Ishikawa (cell line): ENCODE results near the gene ERMN.

Experiments used
- CEBPB ChIP-seq: IDR thresholded peaks from 2 replicates; pipeline ENCODE4 v1.6.1; 2012
- CREB1 ChIP-seq: IDR thresholded peaks from 2 replicates; pipeline ENCODE4 v1.6.1; 2012; ENCODE audit warnings: low read depth
- EGR1 ChIP-seq: IDR thresholded peaks from 2 replicates; pipeline ENCODE4 v1.6.1; 2012
- EP300 ChIP-seq: IDR thresholded peaks from 2 replicates; pipeline ENCODE4 v1.6.1; 2012; ENCODE audit warnings: borderline replicate concordance
- FOXM1 ChIP-seq: IDR thresholded peaks from 2 replicates; pipeline ENCODE4 v1.6.1; 2012; ENCODE audit warnings: low read depth, borderline replicate concordance
- MAX ChIP-seq: IDR thresholded peaks from 2 replicates; pipeline ENCODE4 v1.6.1; 2012
- NFIC ChIP-seq: IDR thresholded peaks from 2 replicates; pipeline ENCODE4 v1.6.1; 2012
- RAD21 ChIP-seq: IDR thresholded peaks from 2 replicates; pipeline ENCODE4 v1.6.1; 2012; ENCODE audit warnings: low read depth
- TAF1 ChIP-seq: IDR thresholded peaks from 2 replicates; pipeline ENCODE4 v1.6.1; 2012; ENCODE audit warnings: low read depth, mild to moderate bottlenecking
- TCF12 ChIP-seq: IDR thresholded peaks from 2 replicates; pipeline ENCODE4 v1.6.1; 2012; ENCODE audit warnings: low read depth
- TEAD4 ChIP-seq: IDR thresholded peaks from 2 replicates; pipeline ENCODE4 v1.6.1; 2012
- YY1 ChIP-seq: IDR thresholded peaks from 2 replicates; pipeline ENCODE4 v1.6.1; 2012; ENCODE audit warnings: low read depth
- ZBTB7A ChIP-seq: IDR thresholded peaks from 2 replicates; pipeline ENCODE4 v1.6.1; 2012; ENCODE audit warnings: low read depth
- TF ChIP-seq, protein P1 (sequence below): IDR thresholded peaks from 2 replicates; pipeline ENCODE4 v1.6.1; 2012; ENCODE audit warnings: low read depth, mild to moderate bottlenecking
- TF ChIP-seq, protein P2 (sequence below): IDR thresholded peaks from 2 replicates; pipeline ENCODE4 v1.6.1; 2012

The ERMN gene

GRCh38 chr2:157362627-157363026, 37.0 kb upstream of the ERMN start:
- TF ChIP-seq EP300 (no peak), YY1 (no peak), EGR1 (no peak), TAF1 (no peak), TEAD4 (no peak), NFIC (no peak), FOXM1 (no peak), CEBPB (no peak)

GRCh38 chr2:157361526-157361925, 35.9 kb upstream of the ERMN start:
- TF ChIP-seq, protein P1, sequence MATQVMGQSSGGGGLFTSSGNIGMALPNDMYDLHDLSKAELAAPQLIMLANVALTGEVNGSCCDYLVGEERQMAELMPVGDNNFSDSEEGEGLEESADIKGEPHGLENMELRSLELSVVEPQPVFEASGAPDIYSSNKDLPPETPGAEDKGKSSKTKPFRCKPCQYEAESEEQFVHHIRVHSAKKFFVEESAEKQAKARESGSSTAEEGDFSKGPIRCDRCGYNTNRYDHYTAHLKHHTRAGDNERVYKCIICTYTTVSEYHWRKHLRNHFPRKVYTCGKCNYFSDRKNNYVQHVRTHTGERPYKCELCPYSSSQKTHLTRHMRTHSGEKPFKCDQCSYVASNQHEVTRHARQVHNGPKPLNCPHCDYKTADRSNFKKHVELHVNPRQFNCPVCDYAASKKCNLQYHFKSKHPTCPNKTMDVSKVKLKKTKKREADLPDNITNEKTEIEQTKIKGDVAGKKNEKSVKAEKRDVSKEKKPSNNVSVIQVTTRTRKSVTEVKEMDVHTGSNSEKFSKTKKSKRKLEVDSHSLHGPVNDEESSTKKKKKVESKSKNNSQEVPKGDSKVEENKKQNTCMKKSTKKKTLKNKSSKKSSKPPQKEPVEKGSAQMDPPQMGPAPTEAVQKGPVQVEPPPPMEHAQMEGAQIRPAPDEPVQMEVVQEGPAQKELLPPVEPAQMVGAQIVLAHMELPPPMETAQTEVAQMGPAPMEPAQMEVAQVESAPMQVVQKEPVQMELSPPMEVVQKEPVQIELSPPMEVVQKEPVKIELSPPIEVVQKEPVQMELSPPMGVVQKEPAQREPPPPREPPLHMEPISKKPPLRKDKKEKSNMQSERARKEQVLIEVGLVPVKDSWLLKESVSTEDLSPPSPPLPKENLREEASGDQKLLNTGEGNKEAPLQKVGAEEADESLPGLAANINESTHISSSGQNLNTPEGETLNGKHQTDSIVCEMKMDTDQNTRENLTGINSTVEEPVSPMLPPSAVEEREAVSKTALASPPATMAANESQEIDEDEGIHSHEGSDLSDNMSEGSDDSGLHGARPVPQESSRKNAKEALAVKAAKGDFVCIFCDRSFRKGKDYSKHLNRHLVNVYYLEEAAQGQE, result no peak
- TF ChIP-seq TAF1 (no peak), FOXM1 (no peak), ZBTB7A (no peak), TCF12 (no peak), MAX (no peak), RAD21 (no peak), EP300 (no peak), EGR1 (no peak), NFIC (no peak), CREB1 (no peak)

- TF ChIP-seq YY1 (no peak), TCF12 (no peak), MAX (no peak), CREB1 (no peak)
- TF ChIP-seq, protein P2, sequence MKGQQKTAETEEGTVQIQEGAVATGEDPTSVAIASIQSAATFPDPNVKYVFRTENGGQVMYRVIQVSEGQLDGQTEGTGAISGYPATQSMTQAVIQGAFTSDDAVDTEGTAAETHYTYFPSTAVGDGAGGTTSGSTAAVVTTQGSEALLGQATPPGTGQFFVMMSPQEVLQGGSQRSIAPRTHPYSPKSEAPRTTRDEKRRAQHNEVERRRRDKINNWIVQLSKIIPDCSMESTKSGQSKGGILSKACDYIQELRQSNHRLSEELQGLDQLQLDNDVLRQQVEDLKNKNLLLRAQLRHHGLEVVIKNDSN, result no peak
Observed at GRCh38 chr2:157359628-157360027, 34.0 kb upstream of the ERMN start.

DNA sequence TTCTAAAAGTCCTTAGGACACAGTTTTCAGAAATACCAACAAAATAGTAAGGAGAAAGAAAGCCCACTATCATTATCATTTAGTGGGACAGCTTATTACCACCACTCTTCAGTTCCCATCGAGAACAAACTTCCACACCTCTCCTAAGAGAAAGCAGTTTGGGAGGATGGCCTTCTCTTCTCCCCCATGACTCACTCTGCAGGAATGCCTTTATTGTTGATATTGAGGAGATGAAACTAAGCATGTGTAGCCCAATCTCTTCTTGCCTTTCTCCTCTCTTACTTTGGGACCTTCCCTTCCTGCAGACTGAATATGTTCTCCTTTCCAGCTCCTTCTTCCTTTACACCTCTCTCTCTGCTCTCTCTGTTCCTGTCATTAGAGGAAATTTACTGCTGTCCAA, 30.0 kb upstream of the ERMN start:
- TF ChIP-seq EP300, result no peak
- no peak for TF ChIP-seq TAF1

- TF ChIP-seq EGR1 (no peak), RAD21 (no peak), YY1 (no peak), ZBTB7A (no peak), MAX (no peak), FOXM1 (no peak), TEAD4 (no peak), CEBPB (no peak)
- TF ChIP-seq, protein P1, result no peak
Observed at GRCh38 chr2:157349949-157350515, 24.4 kb upstream of the ERMN start.

- TF ChIP-seq ZBTB7A (no peak), EP300 (no peak)
Observed at GRCh38 chr2:157348291-157348921, 22.8 kb upstream of the ERMN start.

DNA sequence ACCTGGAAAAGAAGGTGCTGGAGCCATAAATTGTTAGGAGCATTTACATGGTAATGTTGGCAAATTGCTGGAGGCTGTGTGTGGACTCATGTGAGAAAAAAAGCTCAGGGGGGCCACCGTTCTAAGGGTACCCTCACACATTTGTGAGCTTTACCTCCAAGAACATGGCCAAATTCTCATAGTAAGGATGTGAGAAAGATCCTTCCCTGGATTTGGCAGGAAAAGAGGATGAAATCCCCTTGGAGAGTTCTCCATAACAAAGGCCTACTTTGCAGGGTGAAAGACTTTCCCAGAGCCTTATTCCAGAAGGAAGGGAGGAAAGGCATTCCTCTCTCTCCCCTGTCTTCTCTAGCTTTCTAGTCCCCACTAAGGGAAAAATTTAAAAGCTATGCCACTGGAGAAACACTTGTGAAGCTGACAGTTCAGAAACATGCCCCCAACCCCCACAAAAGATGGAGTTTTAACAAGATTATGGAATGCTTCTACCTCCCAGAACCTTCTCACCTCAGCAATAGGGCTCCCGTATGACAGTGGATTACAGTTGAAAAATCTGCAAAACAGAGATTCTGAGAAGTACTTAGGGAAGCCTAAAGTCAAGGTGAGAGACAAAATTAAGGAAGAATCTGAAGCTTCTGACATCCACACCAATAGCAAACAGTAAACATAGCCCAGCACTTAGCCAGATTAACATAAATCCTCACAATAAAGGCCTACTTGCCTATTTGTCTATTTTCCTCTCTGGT, 20.2 kb upstream of the ERMN start:
- TF ChIP-seq CEBPB, result no peak
- TF ChIP-seq FOXM1, result no peak
- TF ChIP-seq TEAD4, result no peak
- TF ChIP-seq CREB1, result no peak
- TF ChIP-seq TAF1, result no peak
- no peak for TF ChIP-seq ZBTB7A
- TF ChIP-seq YY1, result no peak
- TF ChIP-seq NFIC, result no peak
- TF ChIP-seq, protein P1, result no peak
